Testis (tissue), 3 donors: Measurements from ENCODE around the gene SGSM1. TPM values are rescaled to one million over a fixed set of nuclear protein-coding genes. Genes with fewer than 3 reads are reported as not detected.
A peak's percentile ranks its signal among the peaks of the same experiment; 100 is the strongest.

ENCODE experiments used
- DNase-seq: peaks from one replicate; pipeline ENCODE4 v3.0.0-alpha.2; 2019
- H3K27ac ChIP-seq, 2 donors: fragments of 200-600 bp; sonication (generic); one replicate each; pipeline ENCODE4 v1.5.1; 2019
- H3K27me3 ChIP-seq: fragments of 200-600 bp; sonication (generic); one replicate; pipeline ENCODE4 v1.5.1; 2019
- H3K36me3 ChIP-seq: fragments of 200-600 bp; sonication (generic); one replicate; pipeline ENCODE4 v1.5.1; 2017; ENCODE audit warnings: low read depth; ENCODE audit errors: missing control alignments
- H3K4me1 ChIP-seq: fragments of 200-600 bp; sonication (generic); one replicate; pipeline ENCODE4 v1.5.1; 2019
- H3K4me3 ChIP-seq, 2 donors: fragments of 200-600 bp; sonication (generic); one replicate each; pipeline ENCODE4 v1.5.1; 2017 to 2019
- H3K9me3 ChIP-seq: fragments of 200-600 bp; sonication (generic); one replicate; pipeline ENCODE4 v1.5.1; 2017
- POLR2A ChIP-seq: fragments of 450-650 bp; IDR thresholded peaks from one replicate; pipeline ENCODE4 v1.6.1; 2017; ENCODE audit warnings: antibody characterized with exemption, mild to moderate bottlenecking, moderate library complexity
- WGBS, 2 donors: methylation state at CpG; one replicate each; pipeline ENCODE4 v1.1.5; 2018; 5-methylcytosine and 5-hydroxymethylcytosine counted together
- intact Hi-C: fragments of 100-400 bp; cut with DNase I; formaldehyde crosslinking; loops from one replicate; pipeline ENCODE4 v1.15.1; 2023; ENCODE audit warnings: low total_unique reads
- polyA plus RNA-seq: library from polyadenylated mRNA; stranded (reverse); fragments of 350-450 nt; fragmentation: Illumina TruSeq; extraction: RNeasy Lipid Tissue Mini Kit (QIAGEN cat#74804); gene quantifications from one replicate; pipeline ENCODE4 v1.2.3, GENCODE V29; 2014; ENCODE audit warnings: low read depth, low replicate concordance; ENCODE audit not compliant: insufficient read depth
- total RNA-seq, 2 donors: library from RNA; depleted of rRNA; stranded (reverse); fragments of >200 nt; gene quantifications; one replicate each; pipeline ENCODE4 v1.2.3, GENCODE V29; 2016
- TF ChIP-seq, protein P1 (sequence below), 3 experiments: fragments of 450-650 bp in 2 of 3; fragments of 200-600 bp in 1 of 3; sonication (generic) in 1 of 3; IDR thresholded peaks; one replicate each; pipeline ENCODE4 v1.5.1; 2016 to 2019; ENCODE audit warnings: antibody characterized with exemption in 3 of 3, mild to moderate bottlenecking in 2 of 3, moderate library complexity in 1 of 3

SGSM1 gene
- total and polyA plus RNA-seq, 3 donors from 2014 or later, result 5.1 to 8.4 (median 7.9) TPM

DNA sequence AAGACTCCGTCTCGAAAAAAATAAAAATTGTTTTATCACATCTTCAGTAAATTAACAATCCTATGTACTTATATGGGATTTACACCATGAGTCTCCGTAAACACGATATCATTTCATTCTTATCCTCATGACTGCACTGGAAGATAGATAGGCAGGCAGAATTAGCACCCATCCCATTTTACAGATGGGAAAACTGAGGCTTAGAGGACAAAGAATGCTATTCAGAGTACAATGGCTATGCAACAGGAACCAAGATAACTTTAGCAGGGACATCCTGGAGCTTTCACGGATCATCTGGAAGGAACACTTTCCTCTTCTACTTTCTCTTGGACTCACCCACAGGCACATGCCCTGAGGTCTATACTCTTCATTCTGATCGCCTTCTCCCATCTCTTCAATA, 14.6 kb upstream of the SGSM1 start:
- TF ChIP-seq, protein P1, sequence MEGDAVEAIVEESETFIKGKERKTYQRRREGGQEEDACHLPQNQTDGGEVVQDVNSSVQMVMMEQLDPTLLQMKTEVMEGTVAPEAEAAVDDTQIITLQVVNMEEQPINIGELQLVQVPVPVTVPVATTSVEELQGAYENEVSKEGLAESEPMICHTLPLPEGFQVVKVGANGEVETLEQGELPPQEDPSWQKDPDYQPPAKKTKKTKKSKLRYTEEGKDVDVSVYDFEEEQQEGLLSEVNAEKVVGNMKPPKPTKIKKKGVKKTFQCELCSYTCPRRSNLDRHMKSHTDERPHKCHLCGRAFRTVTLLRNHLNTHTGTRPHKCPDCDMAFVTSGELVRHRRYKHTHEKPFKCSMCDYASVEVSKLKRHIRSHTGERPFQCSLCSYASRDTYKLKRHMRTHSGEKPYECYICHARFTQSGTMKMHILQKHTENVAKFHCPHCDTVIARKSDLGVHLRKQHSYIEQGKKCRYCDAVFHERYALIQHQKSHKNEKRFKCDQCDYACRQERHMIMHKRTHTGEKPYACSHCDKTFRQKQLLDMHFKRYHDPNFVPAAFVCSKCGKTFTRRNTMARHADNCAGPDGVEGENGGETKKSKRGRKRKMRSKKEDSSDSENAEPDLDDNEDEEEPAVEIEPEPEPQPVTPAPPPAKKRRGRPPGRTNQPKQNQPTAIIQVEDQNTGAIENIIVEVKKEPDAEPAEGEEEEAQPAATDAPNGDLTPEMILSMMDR (IDR thresholded peaks at IDR 0.05), result no peak
- TF ChIP-seq POLR2A, result no peak
- intact Hi-C loops, result no loop called here
- Histone ChIP-seq H3K4me1 (no peaks in the 10 kb centered on the region), H3K36me3 (no peaks in the 10 kb centered on the region), H3K27me3 (no peaks in the 10 kb centered on the region), H3K9me3 (no peaks in the 10 kb centered on the region), H3K27ac (no peak overlapping the region), H3K4me3 (no peak overlapping the region)
- no peak for DNase-seq
- 88 to 90% methylated on average over 6 of the region's 6 CpGs for WGBS, 2 donors

DNA sequence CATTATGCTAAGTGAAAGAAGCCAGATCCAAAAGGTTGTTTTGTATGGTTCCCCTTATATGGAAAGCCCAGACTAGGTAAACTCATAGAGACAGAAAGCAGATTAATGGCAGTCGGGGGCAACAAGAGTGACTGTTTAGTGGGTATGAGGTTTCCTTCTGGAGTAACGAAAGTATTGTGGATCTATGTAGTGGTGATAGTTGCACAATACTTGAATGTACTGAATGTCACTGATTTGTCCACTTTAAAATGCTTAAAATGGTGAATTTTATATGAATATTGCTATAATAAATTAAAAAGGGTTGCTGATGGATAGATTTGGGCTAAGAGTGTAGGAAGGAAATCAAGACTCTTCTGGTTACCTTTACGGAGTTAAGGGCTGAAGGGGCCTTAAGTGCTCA, 10.0 kb upstream of the SGSM1 start:
- no peaks in the 10 kb centered on the region for H3K4me1 ChIP-seq
- no peaks in the 10 kb centered on the region for H3K9me3 ChIP-seq
- no peak for DNase-seq
- H3K27me3 ChIP-seq, result no peaks in the 10 kb centered on the region
- no peaks in the 10 kb centered on the region for H3K36me3 ChIP-seq
- intact Hi-C loops, result no loop called here
- H3K27ac ChIP-seq, result no peak overlapping the region
- H3K4me3 ChIP-seq, result no peak overlapping the region
- WGBS, 2 donors, result 88 to 91% methylated on average over 3 of the region's 3 CpGs
- TF ChIP-seq, protein P1 (IDR thresholded peaks at IDR 0.05), result no peak
- no peak for TF ChIP-seq POLR2A

DNA sequence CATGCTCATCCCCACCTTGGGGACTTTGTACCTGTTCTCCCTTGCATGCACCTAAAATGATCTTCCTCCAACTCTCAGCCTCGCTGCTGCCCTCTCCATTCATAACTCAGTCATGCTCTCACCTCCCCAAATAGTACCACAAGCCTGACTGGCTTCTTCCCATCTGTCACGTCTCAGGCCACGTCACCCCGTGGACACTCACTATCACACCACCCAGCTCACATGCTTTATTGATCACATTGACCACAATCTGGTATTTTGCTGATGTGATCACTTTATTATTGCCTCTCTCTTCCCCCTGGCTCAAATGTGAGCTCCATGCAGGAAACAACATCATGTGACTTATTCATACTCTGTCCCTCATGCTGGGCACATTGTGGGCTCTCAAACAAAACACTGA, 9.2 kb upstream of the SGSM1 start:
- TF ChIP-seq, protein P1 (IDR thresholded peaks at IDR 0.05), result no peak
- TF ChIP-seq POLR2A, result no peak
- H3K27ac ChIP-seq, result no peak overlapping the region
- no peak overlapping the region for H3K4me3 ChIP-seq
- no peaks in the 10 kb centered on the region for H3K27me3 ChIP-seq
- no peaks in the 10 kb centered on the region for H3K4me1 ChIP-seq
- DNase-seq, result no peak
- WGBS, 2 donors, result 81 to 91% methylated on average over 4 of the region's 4 CpGs
- H3K36me3 ChIP-seq, result no peaks in the 10 kb centered on the region
- no peaks in the 10 kb centered on the region for H3K9me3 ChIP-seq
- intact Hi-C loops, result no loop called here

DNA sequence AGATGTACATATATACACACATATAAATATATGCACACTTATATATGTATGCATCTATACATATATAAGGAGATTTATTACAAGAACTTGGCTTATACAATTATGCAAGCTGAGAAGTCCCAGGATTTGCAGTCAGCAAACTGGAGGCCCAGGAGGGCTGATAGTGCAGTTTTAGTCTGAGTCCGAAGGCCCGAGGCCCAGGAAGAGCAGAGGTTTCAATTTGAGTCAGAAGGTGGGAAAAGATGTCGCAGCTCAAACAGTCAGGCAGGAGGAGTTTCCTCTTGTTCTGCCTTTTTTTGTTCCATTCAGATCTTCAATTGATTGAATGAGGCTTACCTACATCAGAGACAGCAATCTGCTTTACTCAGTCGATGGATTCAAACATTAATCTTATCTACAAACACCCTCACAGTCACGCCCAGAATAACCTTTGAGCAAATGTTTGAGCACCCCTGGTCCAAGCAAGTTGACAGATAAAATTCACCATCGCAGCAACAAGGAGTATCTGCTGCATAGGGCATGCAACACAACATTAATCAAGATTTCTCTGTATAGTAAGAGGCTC, 4.0 kb upstream of the SGSM1 start:
- TF ChIP-seq, protein P1 (IDR thresholded peaks at IDR 0.05), result no peak
- TF ChIP-seq POLR2A, result no peak
- Histone ChIP-seq H3K36me3 (no peaks in the 10 kb centered on the region), H3K27ac (no peak overlapping the region), H3K27me3 (no peaks in the 10 kb centered on the region), H3K9me3 (no peaks in the 10 kb centered on the region), H3K4me3 (no peak overlapping the region), H3K4me1 (peaks cover 5% of the 10 kb centered on the region)
- WGBS, 2 donors, result 78 to 81% methylated on average over 6 of the region's 6 CpGs
- no peak for DNase-seq
- intact Hi-C loops, result no loop called here

DNA sequence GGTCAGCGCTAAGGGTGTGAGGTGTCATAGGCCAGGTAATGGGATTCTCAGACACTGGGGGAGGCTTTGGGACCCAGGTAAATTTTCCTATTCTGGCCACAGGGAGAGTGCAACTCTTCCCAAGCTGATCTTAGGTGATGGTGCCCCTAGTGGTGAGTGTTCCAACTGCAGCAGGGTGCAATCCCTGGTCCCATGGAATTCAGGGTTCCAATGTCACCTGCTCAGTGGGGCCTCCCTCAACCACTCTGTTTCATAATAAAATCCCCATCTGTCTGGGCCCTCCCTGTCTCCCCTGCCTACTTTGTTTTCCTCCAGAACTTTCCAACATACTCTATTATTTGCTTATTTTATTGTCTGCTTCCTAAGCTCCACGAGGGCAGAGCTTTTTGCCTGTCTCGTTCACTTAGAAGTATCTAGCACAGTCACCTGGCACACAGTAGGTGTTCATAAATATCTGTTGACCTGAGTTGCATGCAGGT, 2.9 kb upstream of the SGSM1 start:
- H3K4me1 ChIP-seq, result peaks cover 5% of the 10 kb centered on the region
- H3K27me3 ChIP-seq, result no peaks in the 10 kb centered on the region
- intact Hi-C loops, result no loop called here
- no peaks in the 10 kb centered on the region for H3K36me3 ChIP-seq
- H3K4me3 ChIP-seq, result no peak overlapping the region
- no peak for TF ChIP-seq POLR2A
- TF ChIP-seq, protein P1 (IDR thresholded peaks at IDR 0.05), result peak; percentile 62 to 97 (median 80)
- DNase-seq, result peak; percentile 76
- no peaks in the 10 kb centered on the region for H3K9me3 ChIP-seq
- no peak overlapping the region for H3K27ac ChIP-seq
- 73 to 75% methylated on average over 3 of the region's 3 CpGs for WGBS, 2 donors
